Motor neuron (in vitro differentiated cells): ENCODE measurements around the gene PLD1. TPM values are rescaled to one million over a fixed set of nuclear protein-coding genes. Genes with fewer than 3 reads are reported as not detected.
"Not testable (repeated sequence)": the region's sequence is repeated elsewhere in the genome, so short reads cannot be mapped to it uniquely, and the experiment has no call there.

Experiments
- ATAC-seq, 8 experiments: fragments of 200-7000 bp; cut with Tn5 transposase; replicated peaks in 6 of 8; 2 replicates each; pipeline ENCODE4 v1.8.0; 2021; ENCODE audit warnings: mild to moderate bottlenecking in 8 of 8, moderate library complexity in 8 of 8
- H3K27ac ChIP-seq, 2 donors: fragments of 250-450 bp; sonication (Bioruptor Pico); 2 replicates each; pipeline ENCODE4 v1.9.0; 2021; ENCODE audit warnings: antibody characterized with exemption in 2 of 2, mild to moderate bottlenecking in 2 of 2, moderate library complexity in 1 of 2
- H3K4me1 ChIP-seq, 2 donors: fragments of 250-450 bp; sonication (Bioruptor Pico); replicated peaks in 1 of 2; 2 replicates each; pipeline ENCODE4 v1.6.1; 2021; ENCODE audit warnings: antibody characterized with exemption in 2 of 2, mild to moderate bottlenecking in 2 of 2, moderate library complexity in 1 of 2
- H3K4me3 ChIP-seq, 5 donors: fragments of 250-450 bp; sonication (Bioruptor Pico); 2 replicates each; pipeline ENCODE4 v1.9.0; 2021; ENCODE audit warnings: antibody characterized with exemption in 5 of 5, mild to moderate bottlenecking in 5 of 5, moderate library complexity in 4 of 5
- WGBS, 10 experiments: fragments of 450-650 bp; shearing (Covaris generic); methylation state at CpG; one replicate each; pipeline ENCODE4 v1.0.0; 2022; 5-methylcytosine and 5-hydroxymethylcytosine counted together
- in situ Hi-C, 9 experiments: fragments of 400-800 bp; cut with MboI; loops; one replicate each; pipeline ENCODE4 v1.15.0; 2021; ENCODE audit warnings: low sequenced_read_pairs in 9 of 9, low pct_unique_long_range_greater_than_20kb in 2 of 9; ENCODE audit not compliant: unreplicated experiment in 9 of 9
- total RNA-seq, 8 experiments: library from RNA; unstranded; fragments of 300-600 nt; gene quantifications; 2 replicates each; pipeline versions ENCODE4 v1.2.3 to v1.2.4, GENCODE V29; 2022

Gene PLD1
- 10 to 100 TPM in 4 of 8 experiments, 1 to 10 TPM in 2, under 1 TPM in 2; 0.50 to 76.0 (median 13.7) TPM for total RNA-seq

- 0% methylated on average over 2 to 9 of the region's 78 CpGs; no CpG with 5 or more reads in 7 of the 10 experiments for WGBS, 10 experiments
- in situ Hi-C loops, result no loop called here
- no peak within 1 kb of the TSS for H3K27ac ChIP-seq
- peaks cover 0 to 2% of the 10 kb centered on the region in 2 donors for H3K4me1 ChIP-seq
- peak; percentile 62 to 92 (median 87) for ATAC-seq
- H3K4me3 ChIP-seq, result peak within 1 kb of the TSS; percentile 44 to 64 (median 52)
Observed at GRCh38 chr3:171809861-171810628, at the start of gene PLD1. Gene PLD1, minus strand, starts transcription at chr3:171810483. Its CDS starts 72,432 bp downstream, at chr3:171738051.

- H3K4me1 ChIP-seq, H3K4me3 ChIP-seq, H3K27ac ChIP-seq, ATAC-seq, in situ Hi-C loops: not testable (repeated sequence)
- 79 to 100% (median 100%) methylated on average over 1 to 3 of the region's 4 CpGs; no CpG with 5 or more reads in 4 of the 10 experiments for WGBS, 10 experiments
Observed at GRCh38 chr3:171858770-171859169, 48.5 kb upstream of the PLD1 start.

GRCh38 chr3:171854649-171855305 lies 44.5 kb upstream of the PLD1 start:
- WGBS, 10 experiments, result 19 to 90% (median 70%) methylated on average over 1 to 2 of the region's 2 CpGs
- no peak for ATAC-seq
- in situ Hi-C loops, result no loop called here
- H3K27ac ChIP-seq, result no peak overlapping the region
- peaks cover 3 to 23% of the 10 kb centered on the region in 2 donors for H3K4me1 ChIP-seq
- H3K4me3 ChIP-seq, result no peak overlapping the region

GRCh38 chr3:171851660-171852058 lies 41.4 kb upstream of the PLD1 start:
- peak in 5 of 8 experiments; percentile 85 to 92 (median 88) for ATAC-seq
- in situ Hi-C loops, result no loop called here
- H3K27ac ChIP-seq, result peak overlapping the region in 1 of 2 donors; percentile 7
- H3K4me1 ChIP-seq, result peaks cover 3 to 23% of the 10 kb centered on the region in 2 donors
- WGBS, 10 experiments, result 25 to 82% (median 52%) methylated on average over 2 to 5 of the region's 5 CpGs; no CpG with 5 or more reads in 1 of the 10 experiments
- H3K4me3 ChIP-seq, result no peak overlapping the region

GRCh38 chr3:171850960-171851659 lies 40.8 kb upstream of the PLD1 start:
- peak overlapping the region in 1 of 2 donors; percentile 46 for H3K27ac ChIP-seq

GRCh38 chr3:171850320-171850959 lies 40.2 kb upstream of the PLD1 start:
- peak in 6 of 8 experiments; percentile 25 to 64 (median 49) for ATAC-seq
- 0 to 94% (median 84%) methylated on average over 2 to 6 of the region's 6 CpGs; no CpG with 5 or more reads in 4 of the 10 experiments for WGBS, 10 experiments
- in situ Hi-C loops, result no loop called here
- peaks cover 3 to 23% of the 10 kb centered on the region in 2 donors for H3K4me1 ChIP-seq
- peak overlapping the region in 1 of 2 donors; percentile 46 for H3K27ac ChIP-seq
- H3K4me3 ChIP-seq, result no peak overlapping the region

More at GRCh38 chr3:171850960-171851659, 40.8 kb upstream of the PLD1 start:
- peak in 3 of 8 experiments; percentile 27 to 52 (median 51) for ATAC-seq
- H3K4me3 ChIP-seq, result no peak overlapping the region
- H3K4me1 ChIP-seq, result peaks cover 3 to 23% of the 10 kb centered on the region in 2 donors
- in situ Hi-C loops, result no loop called here
- WGBS, 10 experiments, result 38 to 85% (median 63%) methylated on average over 3 to 6 of the region's 6 CpGs

- ATAC-seq, result no peak
- no peak overlapping the region for H3K4me3 ChIP-seq
- 67 to 100% (median 88%) methylated on average over 1 to 6 of the region's 6 CpGs for WGBS, 10 experiments
- peak overlapping the region in 1 of 2 donors; percentile 46 for H3K27ac ChIP-seq
- in situ Hi-C loops, result loop anchor here in 1 of 9 experiments (25.0 kb wide), 1 partner anchor 188 kb away; the partner anchor contains the start of gene FNDC3B
- peaks cover 3 to 23% of the 10 kb centered on the region in 2 donors for H3K4me1 ChIP-seq
Observed at GRCh38 chr3:171849617-171850319, 39.5 kb upstream of the PLD1 start.

GRCh38 chr3:171847595-171848259 lies 37.4 kb upstream of the PLD1 start:
- no peak overlapping the region for H3K27ac ChIP-seq
- peaks cover 3 to 23% of the 10 kb centered on the region in 2 donors for H3K4me1 ChIP-seq
- no peak overlapping the region for H3K4me3 ChIP-seq
- in situ Hi-C loops, result loop anchor here in 1 of 9 experiments (25.0 kb wide), 1 partner anchor 190 kb away; the partner anchor contains the start of gene FNDC3B
- 0 to 100% (median 83%) methylated on average over 1 to 3 of the region's 3 CpGs; no CpG with 5 or more reads in 1 of the 10 experiments for WGBS, 10 experiments
- ATAC-seq, result no peak

GRCh38 chr3:171847133-171847532 lies 36.9 kb upstream of the PLD1 start:
- WGBS, 10 experiments, result 77 to 100% (median 87%) methylated on average over 1 to 6 of the region's 6 CpGs; no CpG with 5 or more reads in 4 of the 10 experiments
- Histone ChIP-seq H3K27ac (no peak overlapping the region), H3K4me3 (no peak overlapping the region), H3K4me1 (peaks cover 3 to 22% of the 10 kb centered on the region in 2 donors)
- in situ Hi-C loops, result loop anchor here in 1 of 9 experiments (25.0 kb wide), 1 partner anchor 190 kb away; the partner anchor contains the start of gene FNDC3B
- no peak for ATAC-seq

- no peak for ATAC-seq
Observed at GRCh38 chr3:171846597-171846996, 36.3 kb upstream of the PLD1 start.

More at GRCh38 chr3:171846597-171846996, 36.3 kb upstream of the PLD1 start:
- WGBS, 10 experiments, result 28 to 93% (median 83%) methylated on average over 2 of the region's 2 CpGs; no CpG with 5 or more reads in 3 of the 10 experiments
- H3K27ac ChIP-seq, result no peak overlapping the region
- peaks cover 3 to 17% of the 10 kb centered on the region in 2 donors for H3K4me1 ChIP-seq
- in situ Hi-C loops, result loop anchor here in 1 of 9 experiments (25.0 kb wide), 1 partner anchor 191 kb away; the partner anchor contains the start of gene FNDC3B
- H3K4me3 ChIP-seq, result no peak overlapping the region
